HEK293 (cell line): ENCODE results near the gene SIL1.

Experiments used
- CTCF ChIA-PET: fragments of 350-600 bp; formaldehyde crosslinking; extraction: SDS; loops from one replicate; lab custom pipeline; 2021; ENCODE audit warnings: antibody characterized with exemption; lab: Yijun Ruan, JAX
- POLR2A ChIA-PET: fragments of 300-600 bp; formaldehyde crosslinking; extraction: SDS; loops from one replicate; lab custom pipeline; 2020; ENCODE audit warnings: antibody characterized with exemption, inconsistent platforms; lab: Yijun Ruan, JAX
- H3K27ac ChIP-seq: fragments of 200-500 bp; sonication (Bioruptor generic); 2 replicates; pipeline ENCODE4 v1.5.1; 2014; ENCODE audit warnings: low read depth, low read length, control low read depth, inconsistent platforms; ENCODE audit errors: extremely low read depth
- H3K36me3 ChIP-seq, 2 experiments: fragments of 200-500 bp in 1 of 2; sonication (Bioruptor generic) in 1 of 2; 1 replicate in 1 of 2; 2 replicates in 1 of 2; pipeline ENCODE4 v1.5.1; 2014 to 2017; ENCODE audit warnings: inconsistent platforms in 2 of 2, low read length in 2 of 2; ENCODE audit not compliant: control insufficient read depth in 2 of 2, insufficient read depth in 1 of 2
- H3K4me1 ChIP-seq: fragments of 200-500 bp; sonication (Bioruptor generic); 2 replicates; pipeline ENCODE4 v1.5.1; 2014; ENCODE audit warnings: mild to moderate bottlenecking, low read length, inconsistent platforms; ENCODE audit not compliant: control insufficient read depth, insufficient read depth
- H3K4me3 ChIP-seq: 2 replicates; pipeline ENCODE4 v1.5.1; 2011; ENCODE audit warnings: low read depth, mild to moderate bottlenecking, control low read depth, low read length, moderate library complexity
- H3K9me3 ChIP-seq: fragments of 200-500 bp; sonication (Bioruptor generic); 2 replicates; pipeline ENCODE4 v1.5.1; 2014; ENCODE audit warnings: low read depth, low read length, inconsistent platforms; ENCODE audit not compliant: control insufficient read depth, insufficient read depth
- AEBP2 ChIP-seq: fragments of 450-650 bp; formaldehyde crosslinking; IDR thresholded peaks from 2 replicates; pipeline ENCODE4 v1.5.1; 2016; ENCODE audit warnings: missing biosample characterization, missing genetic modification characterization, borderline replicate concordance
- GLI2 ChIP-seq: fragments of 450-650 bp; formaldehyde crosslinking; IDR thresholded peaks from 2 replicates; pipeline ENCODE4; 2017; ENCODE audit warnings: missing biosample characterization, missing genetic modification characterization, low read depth, borderline replicate concordance
- GLIS2 ChIP-seq: fragments of 450-650 bp; formaldehyde crosslinking; IDR thresholded peaks from 2 replicates; pipeline ENCODE4 v1.5.1; 2016; ENCODE audit warnings: missing biosample characterization, missing genetic modification characterization
- KLF16 ChIP-seq: fragments of 450-650 bp; formaldehyde crosslinking; IDR thresholded peaks from 2 replicates; pipeline ENCODE4 v1.5.1; 2017; ENCODE audit warnings: missing biosample characterization, missing genetic modification characterization
- SP2 ChIP-seq: fragments of 450-650 bp; formaldehyde crosslinking; IDR thresholded peaks from 2 replicates; pipeline ENCODE4 v1.5.1; 2016; ENCODE audit warnings: missing biosample characterization, missing genetic modification characterization
- TCF7L2 ChIP-seq: IDR thresholded peaks from 2 replicates; pipeline ENCODE4 v1.6.1; 2011; ENCODE audit warnings: low read depth, mild to moderate bottlenecking, inconsistent platforms, low read length, moderate library complexity, borderline replicate concordance
- WT1 ChIP-seq: fragments of 450-650 bp; formaldehyde crosslinking; IDR thresholded peaks from 2 replicates; pipeline ENCODE4 v1.5.1; 2016; ENCODE audit warnings: missing biosample characterization, missing genetic modification characterization
- ZBTB11 ChIP-seq: fragments of 450-650 bp; formaldehyde crosslinking; conservative IDR thresholded peaks from 2 replicates; pipeline ENCODE4 v1.5.1; 2016; ENCODE audit warnings: low read depth, missing biosample characterization, missing genetic modification characterization
- ZBTB20 ChIP-seq: fragments of 450-650 bp; formaldehyde crosslinking; IDR thresholded peaks from 2 replicates; pipeline ENCODE4 v1.5.1; 2016; ENCODE audit warnings: missing biosample characterization, missing genetic modification characterization
- ZBTB44 ChIP-seq: fragments of 450-650 bp; IDR thresholded peaks from 2 replicates; pipeline ENCODE4 v1.5.1; 2018; ENCODE audit warnings: missing biosample characterization, mild to moderate bottlenecking, missing genetic modification characterization
- ZFHX2 ChIP-seq: fragments of 450-650 bp; formaldehyde crosslinking; conservative IDR thresholded peaks from 2 replicates; pipeline ENCODE4 v1.5.1; 2016; ENCODE audit warnings: missing biosample characterization, missing genetic modification characterization
- ZFP69B ChIP-seq: fragments of 450-650 bp; formaldehyde crosslinking; IDR thresholded peaks from 2 replicates; pipeline ENCODE4 v1.5.1; 2016; ENCODE audit warnings: missing biosample characterization, missing genetic modification characterization
- ZNF10 ChIP-seq: fragments of 450-650 bp; formaldehyde crosslinking; IDR thresholded peaks from 2 replicates; pipeline ENCODE4 v1.5.1; 2017; ENCODE audit warnings: missing biosample characterization, missing genetic modification characterization
- ZNF112 ChIP-seq: fragments of 450-650 bp; formaldehyde crosslinking; IDR thresholded peaks from 2 replicates; pipeline ENCODE4 v1.5.0; 2017; ENCODE audit warnings: missing biosample characterization, missing genetic modification characterization
- ZNF174 ChIP-seq: fragments of 450-650 bp; formaldehyde crosslinking; IDR thresholded peaks from 2 replicates; pipeline ENCODE4 v1.5.0; 2017; ENCODE audit warnings: missing biosample characterization, mild to moderate bottlenecking, missing genetic modification characterization
- ZNF175 ChIP-seq: fragments of 450-650 bp; formaldehyde crosslinking; IDR thresholded peaks from 2 replicates; pipeline ENCODE4 v1.5.1; 2016; ENCODE audit warnings: missing biosample characterization, missing genetic modification characterization
- ZNF19 ChIP-seq: fragments of 450-650 bp; formaldehyde crosslinking; IDR thresholded peaks from 2 replicates; pipeline ENCODE4; 2016; ENCODE audit warnings: missing biosample characterization, missing genetic modification characterization, low read depth
- ZNF311 ChIP-seq: fragments of 450-650 bp; formaldehyde crosslinking; IDR thresholded peaks from 2 replicates; pipeline ENCODE4 v1.5.1; 2017; ENCODE audit warnings: missing biosample characterization, missing genetic modification characterization, borderline replicate concordance
- ZNF433 ChIP-seq: fragments of 450-650 bp; formaldehyde crosslinking; IDR thresholded peaks from 2 replicates; pipeline ENCODE4 v1.5.1; 2016; ENCODE audit warnings: missing biosample characterization, missing genetic modification characterization, low read depth
- ZNF48 ChIP-seq: fragments of 450-650 bp; formaldehyde crosslinking; IDR thresholded peaks from 2 replicates; pipeline ENCODE4 v1.5.1; 2016; ENCODE audit warnings: missing biosample characterization, missing genetic modification characterization
- ZNF510 ChIP-seq: fragments of 450-650 bp; formaldehyde crosslinking; IDR thresholded peaks from 2 replicates; pipeline ENCODE4 v1.5.1; 2018; ENCODE audit warnings: mild to moderate bottlenecking, missing genetic modification characterization, missing biosample characterization; ENCODE audit not compliant: insufficient replicate concordance
- ZNF560 ChIP-seq: fragments of 450-650 bp; formaldehyde crosslinking; IDR thresholded peaks from 2 replicates; pipeline ENCODE4 v1.5.1; 2017; ENCODE audit warnings: missing biosample characterization, missing genetic modification characterization, borderline replicate concordance
- ZNF624 ChIP-seq: fragments of 450-650 bp; formaldehyde crosslinking; IDR thresholded peaks from 2 replicates; pipeline ENCODE4 v1.5.1; 2017; ENCODE audit warnings: missing biosample characterization, missing genetic modification characterization
- ZSCAN23 ChIP-seq: fragments of 450-650 bp; formaldehyde crosslinking; IDR thresholded peaks from 2 replicates; pipeline ENCODE4 v1.5.1; 2016; ENCODE audit warnings: missing biosample characterization, missing genetic modification characterization
- TF ChIP-seq, protein P1 (sequence below): fragments of 450-650 bp; formaldehyde crosslinking; IDR thresholded peaks from 2 replicates; pipeline ENCODE4 v1.5.1; 2016; ENCODE audit warnings: missing biosample characterization, missing genetic modification characterization
- TF ChIP-seq, protein P2 (sequence below): fragments of 450-650 bp; formaldehyde crosslinking; IDR thresholded peaks from 2 replicates; pipeline ENCODE4 v1.5.1; 2017; ENCODE audit warnings: missing biosample characterization, missing genetic modification characterization

Gene SIL1

DNA sequence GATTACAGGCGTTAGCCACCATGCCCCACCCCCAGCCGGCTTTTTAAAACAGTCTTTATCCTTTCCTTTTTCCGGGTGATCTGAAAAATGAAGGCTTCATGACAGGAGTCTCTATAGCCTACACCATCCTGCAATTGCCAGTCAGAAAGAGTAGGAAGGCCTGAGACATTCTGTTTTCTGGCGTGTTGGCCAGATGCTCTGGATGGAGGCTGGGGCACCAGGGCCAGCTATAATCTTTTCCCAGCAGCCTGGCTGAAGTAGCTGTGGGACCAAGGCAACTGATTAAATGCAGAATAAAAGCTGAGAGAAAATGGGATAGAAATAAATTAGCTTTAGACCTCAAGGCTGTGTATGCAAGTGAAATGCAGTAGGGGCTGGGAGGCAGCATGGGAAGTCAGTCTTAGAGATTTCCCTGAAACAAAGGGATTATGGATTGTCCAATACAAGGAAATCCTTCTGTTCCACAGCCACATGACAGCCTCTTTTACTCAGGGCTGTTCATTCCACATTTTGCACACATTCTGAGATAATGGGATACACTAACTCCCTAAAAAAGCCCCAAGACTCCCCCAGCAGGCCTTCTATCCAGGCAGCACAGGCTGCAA lies 207.1 kb downstream of the SIL1 start:
- CTCF ChIA-PET: no interaction called here
- Histone ChIP-seq H3K4me3 (no peak overlapping the region), H3K36me3 (no peaks in the 10 kb centered on the region), H3K27ac (no peak overlapping the region), H3K4me1 (no peaks in the 10 kb centered on the region), H3K9me3 (no peaks in the 10 kb centered on the region)
- TF ChIP-seq ZNF112 (tag by site-specific recombination) (no peak), ZNF48 (no peak), ZBTB44 (no peak), ZBTB11 (tag by site-specific recombination) (no peak), ZFHX2 (no peak), ZNF560 (no peak), GLI2 (no peak), ZNF174 (no peak), ZNF19 (tag by site-specific recombination) (no peak), WT1 (tag by site-specific recombination) (no peak), ZNF175 (no peak), ZSCAN23 (tag by site-specific recombination) (no peak), ZNF433 (tag by site-specific recombination) (no peak), GLIS2 (tag by site-specific recombination) (no peak)
- TF ChIP-seq, protein P1, sequence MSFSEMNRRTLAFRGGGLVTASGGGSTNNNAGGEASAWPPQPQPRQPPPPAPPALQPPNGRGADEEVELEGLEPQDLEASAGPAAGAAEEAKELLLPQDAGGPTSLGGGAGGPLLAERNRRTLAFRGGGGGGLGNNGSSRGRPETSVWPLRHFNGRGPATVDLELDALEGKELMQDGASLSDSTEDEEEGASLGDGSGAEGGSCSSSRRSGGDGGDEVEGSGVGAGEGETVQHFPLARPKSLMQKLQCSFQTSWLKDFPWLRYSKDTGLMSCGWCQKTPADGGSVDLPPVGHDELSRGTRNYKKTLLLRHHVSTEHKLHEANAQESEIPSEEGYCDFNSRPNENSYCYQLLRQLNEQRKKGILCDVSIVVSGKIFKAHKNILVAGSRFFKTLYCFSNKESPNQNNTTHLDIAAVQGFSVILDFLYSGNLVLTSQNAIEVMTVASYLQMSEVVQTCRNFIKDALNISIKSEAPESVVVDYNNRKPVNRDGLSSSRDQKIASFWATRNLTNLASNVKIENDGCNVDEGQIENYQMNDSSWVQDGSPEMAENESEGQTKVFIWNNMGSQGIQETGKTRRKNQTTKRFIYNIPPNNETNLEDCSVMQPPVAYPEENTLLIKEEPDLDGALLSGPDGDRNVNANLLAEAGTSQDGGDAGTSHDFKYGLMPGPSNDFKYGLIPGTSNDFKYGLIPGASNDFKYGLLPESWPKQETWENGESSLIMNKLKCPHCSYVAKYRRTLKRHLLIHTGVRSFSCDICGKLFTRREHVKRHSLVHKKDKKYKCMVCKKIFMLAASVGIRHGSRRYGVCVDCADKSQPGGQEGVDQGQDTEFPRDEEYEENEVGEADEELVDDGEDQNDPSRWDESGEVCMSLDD (tag by site-specific recombination): no peak
- POLR2A ChIA-PET: no interaction called here

DNA sequence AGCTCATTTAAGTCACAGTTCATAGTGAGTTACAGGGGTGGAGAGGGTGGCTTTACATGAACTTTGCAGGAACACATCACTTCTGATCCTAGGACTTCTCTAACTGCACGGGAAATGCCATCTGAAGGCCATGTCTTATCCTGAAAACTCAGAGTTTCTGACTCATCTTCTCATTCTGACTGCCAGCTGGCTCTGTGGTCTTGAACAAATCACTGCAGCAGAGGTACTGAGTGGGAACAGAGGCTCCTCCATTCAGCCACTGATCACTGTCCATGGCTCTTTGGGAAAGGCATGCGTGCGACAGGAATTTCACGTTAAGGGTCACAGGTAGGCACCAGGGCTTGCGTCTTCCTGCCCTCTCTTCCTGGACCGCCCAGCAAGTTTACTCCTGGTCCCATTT lies 208.4 kb downstream of the SIL1 start:
- no peaks in the 10 kb centered on the region for H3K36me3 ChIP-seq
- H3K4me3 ChIP-seq: no peak overlapping the region
- ChIA-PET POLR2A (no interaction called here), CTCF (no interaction called here)
- H3K4me1 ChIP-seq: no peaks in the 10 kb centered on the region
- no peaks in the 10 kb centered on the region for H3K9me3 ChIP-seq
- no peak overlapping the region for H3K27ac ChIP-seq
- TF ChIP-seq ZNF624 (tag by site-specific recombination) (no peak), KLF16 (tag by site-specific recombination) (no peak), AEBP2 (tag by site-specific recombination) (no peak), ZNF510 (tag by site-specific recombination) (no peak), SP2 (tag by site-specific recombination) (no peak), ZFP69B (no peak), ZBTB20 (no peak), ZNF10 (no peak), TCF7L2 (no peak), ZNF311 (no peak)
- TF ChIP-seq, protein P2, sequence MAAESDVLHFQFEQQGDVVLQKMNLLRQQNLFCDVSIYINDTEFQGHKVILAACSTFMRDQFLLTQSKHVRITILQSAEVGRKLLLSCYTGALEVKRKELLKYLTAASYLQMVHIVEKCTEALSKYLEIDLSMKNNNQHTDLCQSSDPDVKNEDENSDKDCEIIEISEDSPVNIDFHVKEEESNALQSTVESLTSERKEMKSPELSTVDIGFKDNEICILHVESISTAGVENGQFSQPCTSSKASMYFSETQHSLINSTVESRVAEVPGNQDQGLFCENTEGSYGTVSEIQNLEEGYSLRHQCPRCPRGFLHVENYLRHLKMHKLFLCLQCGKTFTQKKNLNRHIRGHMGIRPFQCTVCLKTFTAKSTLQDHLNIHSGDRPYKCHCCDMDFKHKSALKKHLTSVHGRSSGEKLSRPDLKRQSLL (tag by site-specific recombination): no peak
